ENCODE data around the gene ANKRD50.

- TF ChIP-seq EP300 (conservative IDR thresholded peaks at IDR 0.05; ENCODE audit: poor library complexity, severe bottlenecking) (no peak), RAD21 (conservative IDR thresholded peaks at IDR 0.05) (no peak), POLR2AphosphoS5 (IDR thresholded peaks at IDR 0.05) (no peak), EZH2 (IDR thresholded peaks at IDR 0.05; ENCODE audit: borderline replicate concordance, insufficient read depth, low read length, poor library complexity, severe bottlenecking) (no peak), CTCF (IDR thresholded peaks at IDR 0.05; ENCODE audit: poor library complexity, severe bottlenecking) (no peak), TAF1 (IDR thresholded peaks at IDR 0.05; ENCODE audit: low read depth) (no peak), REST (IDR thresholded peaks at IDR 0.05; ENCODE audit: borderline replicate concordance) (no peak)
Measured at GRCh38 chr4:124697441-124697840, 15.1 kb downstream of the ANKRD50 start.
